ENCODE data around the gene GLG1. TPM values are rescaled to one million over a fixed set of nuclear protein-coding genes. Genes with fewer than 3 reads are reported as not detected.
A peak's percentile ranks its signal among the peaks of the same experiment; 100 is the strongest.

Gene GLG1
- total RNA-seq, 4 donors from 2014 or later = 53.0 to 272 (median 127) TPM

GRCh38 chr16:74650966-74651567 is 44.2 kb upstream of the GLG1 start:
- TF ChIP-seq POLR2A (IDR thresholded peaks at IDR 0.05) (no peak), CTCF (IDR thresholded peaks at IDR 0.05) (peak in 1 of 4 experiments; percentile 15)
- no peaks in the 10 kb centered on the region for H3K9me3 ChIP-seq
- no peak overlapping the region for H3K4me3 ChIP-seq
- H3K36me3 ChIP-seq = no peaks in the 10 kb centered on the region
- H3K27ac ChIP-seq = no peak overlapping the region
- intact Hi-C loops (cut with DNase I; ENCODE audit: low total_unique reads) = no loop called here
- no peaks in the 10 kb centered on the region for H3K4me1 ChIP-seq
- DNase-seq = no peak
- H3K27me3 ChIP-seq = no peaks in the 10 kb centered on the region

- no peak for TF ChIP-seq POLR2A (IDR thresholded peaks at IDR 0.05)
- no peak for TF ChIP-seq CTCF (IDR thresholded peaks at IDR 0.05)
- no peaks in the 10 kb centered on the region for H3K36me3 ChIP-seq
- H3K4me3 ChIP-seq = no peak overlapping the region
These were observed 43.1 kb upstream of the GLG1 start for GRCh38 chr16:74649839-74650504.

GRCh38 chr16:74641969-74642368 is 35.1 kb upstream of the GLG1 start:
- no peak overlapping the region for H3K27ac ChIP-seq
- H3K9me3 ChIP-seq = no peaks in the 10 kb centered on the region
- no peaks in the 10 kb centered on the region for H3K27me3 ChIP-seq
- H3K4me1 ChIP-seq = no peaks in the 10 kb centered on the region
- TF ChIP-seq POLR2A (IDR thresholded peaks at IDR 0.05) = no peak
- TF ChIP-seq CTCF (IDR thresholded peaks at IDR 0.05) = no peak
- intact Hi-C loops (cut with DNase I; ENCODE audit: low total_unique reads) = no loop called here
- H3K36me3 ChIP-seq = no peaks in the 10 kb centered on the region
- DNase-seq = no peak
- no peak overlapping the region for H3K4me3 ChIP-seq

More at GRCh38 chr16:74649839-74650504, 43.1 kb upstream of the GLG1 start:
- Histone ChIP-seq H3K27ac (no peak overlapping the region), H3K9me3 (no peaks in the 10 kb centered on the region), H3K27me3 (no peaks in the 10 kb centered on the region), H3K4me1 (no peaks in the 10 kb centered on the region)
- DNase-seq = no peak
- intact Hi-C loops (cut with DNase I; ENCODE audit: low total_unique reads) = no loop called here

GRCh38 chr16:74637742-74638453 is 31.0 kb upstream of the GLG1 start:
- no peak overlapping the region for H3K4me3 ChIP-seq
- no peaks in the 10 kb centered on the region for H3K36me3 ChIP-seq
- H3K27ac ChIP-seq = no peak overlapping the region
- TF ChIP-seq CTCF (IDR thresholded peaks at IDR 0.05) (no peak), POLR2A (IDR thresholded peaks at IDR 0.05) (no peak)
- no peaks in the 10 kb centered on the region for H3K9me3 ChIP-seq
- intact Hi-C loops (cut with DNase I; ENCODE audit: low total_unique reads) = no loop called here
- DNase-seq = no peak
- H3K27me3 ChIP-seq = no peaks in the 10 kb centered on the region
- H3K4me1 ChIP-seq = no peaks in the 10 kb centered on the region

DNA sequence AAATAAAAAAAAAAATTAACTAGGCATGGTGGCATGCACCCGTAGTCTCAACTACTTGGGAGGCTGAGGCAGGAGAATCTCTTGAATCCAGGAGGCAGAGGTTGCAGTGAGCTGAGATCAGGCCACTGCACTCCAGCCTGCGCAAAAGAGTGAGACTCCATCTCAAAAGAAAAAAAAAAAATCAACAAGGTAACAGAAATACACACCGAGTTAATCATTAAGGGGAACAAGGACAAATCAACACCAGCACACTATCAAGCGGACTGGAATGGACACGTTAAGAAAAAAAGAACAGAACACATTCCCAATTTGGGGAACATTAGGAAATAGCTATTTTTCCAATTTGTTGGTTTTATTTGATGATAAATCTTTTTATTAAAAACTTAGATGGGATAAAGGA is 28.4 kb upstream of the GLG1 start:
- DNase-seq = no peak
- Histone ChIP-seq H3K36me3 (no peaks in the 10 kb centered on the region), H3K4me1 (no peaks in the 10 kb centered on the region), H3K27ac (no peak overlapping the region), H3K4me3 (no peak overlapping the region), H3K9me3 (no peaks in the 10 kb centered on the region), H3K27me3 (no peaks in the 10 kb centered on the region)
- no peak for TF ChIP-seq POLR2A (IDR thresholded peaks at IDR 0.05)
- TF ChIP-seq CTCF (IDR thresholded peaks at IDR 0.05) = no peak
- intact Hi-C loops (cut with DNase I; ENCODE audit: low total_unique reads) = no loop called here
